T-cell (primary cell): ENCODE data around the gene GREM1. TPM values are rescaled to one million over a fixed set of nuclear protein-coding genes. Genes with fewer than 3 reads are reported as not detected.

Source experiments
- ATAC-seq, 4 experiments: fragments of 200-7000 bp in 3 of 4; fragments of 150-1000 bp in 1 of 4; cut with Tn5 transposase; replicated peaks in 1 of 4; 1 replicate in 3 of 4; 2 replicates in 1 of 4; pipeline ENCODE4 v1.10.0; 2021; ENCODE audit warnings: moderate library complexity in 3 of 4, mild to moderate bottlenecking in 2 of 4, moderate number of reproducible peaks in 1 of 4
- CTCF ChIA-PET, 2 donors: fragments of 300-600 bp; sonication (Branson Sonifier 250); formaldehyde crosslinking; loops; one replicate each; lab custom pipeline; 2022; ENCODE audit warnings: antibody characterized with exemption in 2 of 2; lab: Charles Lee
- POLR2A ChIA-PET, 2 donors: fragments of 300-600 bp; sonication (Branson Sonifier 250); formaldehyde crosslinking; loops; one replicate each; lab custom pipeline; 2022; ENCODE audit warnings: antibody characterized with exemption in 2 of 2; lab: Charles Lee
- DNase-seq, 35 experiments: peaks; one replicate each; pipeline versions ENCODE4 v3.0.0 to v3.0.0-alpha.2; 2013 to 2023
- H3K27ac ChIP-seq: one replicate; pipeline ENCODE4 v1.5.1; 2013; ENCODE audit warnings: low read length
- H3K27me3 ChIP-seq, 2 experiments: replicated peaks in 1 of 2; 1 replicate in 1 of 2; 2 replicates in 1 of 2; pipeline versions ENCODE4 v1.6.1 to v1.7.0; 2013; ENCODE audit warnings: low read length in 1 of 2, mixed read lengths in 1 of 2; ENCODE audit not compliant: control insufficient read depth in 2 of 2, insufficient read depth in 2 of 2; ENCODE audit errors: extremely low read depth in 1 of 2
- H3K36me3 ChIP-seq, 2 donors: 1 replicate in 1 of 2; 2 replicates in 1 of 2; pipeline versions ENCODE4 v1.6.1 to v1.7.0; 2013; ENCODE audit warnings: low read length in 1 of 2; ENCODE audit not compliant: control insufficient read depth in 2 of 2, insufficient read depth in 1 of 2; ENCODE audit errors: extremely low read depth in 1 of 2
- H3K4me1 ChIP-seq, 2 experiments: 1 replicate in 1 of 2; 2 replicates in 1 of 2; pipeline versions ENCODE4 v1.6.1 to v1.7.0; 2013; ENCODE audit warnings: low read length in 2 of 2, mixed read lengths in 1 of 2; ENCODE audit not compliant: insufficient read depth in 2 of 2, control insufficient read depth in 1 of 2; ENCODE audit errors: extremely low read depth in 1 of 2
- H3K4me3 ChIP-seq, 2 donors: 1 replicate in 1 of 2; 2 replicates in 1 of 2; pipeline versions ENCODE4 v1.5.1 to v1.7.0; 2013; ENCODE audit warnings: mild to moderate bottlenecking in 2 of 2, low read length in 1 of 2, moderate library complexity in 1 of 2; ENCODE audit not compliant: control insufficient read depth in 1 of 2; ENCODE audit errors: extremely low read depth in 1 of 2
- H3K9me3 ChIP-seq: 2 replicates; pipeline ENCODE4 v1.7.0; 2013
- H3K27ac Mint-ChIP-seq, 2 donors: one replicate each; pipeline ENCODE4 v1.8.0; 2020 to 2021; ENCODE audit warnings: mild to moderate bottlenecking in 2 of 2, mixed read lengths in 2 of 2
- H3K27me3 Mint-ChIP-seq, 2 donors: one replicate each; pipeline ENCODE4 v1.8.0; 2021 to 2022; ENCODE audit warnings: mixed read lengths in 2 of 2
- H3K36me3 Mint-ChIP-seq: one replicate; pipeline ENCODE4 v1.8.0; 2021; ENCODE audit warnings: mixed read lengths
- H3K4me1 Mint-ChIP-seq, 3 donors: one replicate each; pipeline ENCODE4 v1.8.0; 2020 to 2022; ENCODE audit warnings: mixed read lengths in 3 of 3, mild to moderate bottlenecking in 1 of 3
- H3K4me3 Mint-ChIP-seq, 3 donors: one replicate each; pipeline ENCODE4 v1.8.0; 2020 to 2022; ENCODE audit warnings: mild to moderate bottlenecking in 3 of 3, mixed read lengths in 3 of 3, moderate library complexity in 3 of 3
- H3K9me3 Mint-ChIP-seq, 3 donors: one replicate each; pipeline ENCODE4 v1.8.0; 2020 to 2022; ENCODE audit warnings: mixed read lengths in 3 of 3
- WGBS: methylation state at CpG from one replicate; pipeline ENCODE4 v1.1.5; 2013; ENCODE audit warnings: missing lambda C conversion rate; ENCODE audit not compliant: insufficient coverage; 5-methylcytosine and 5-hydroxymethylcytosine counted together
- total RNA-seq, 35 experiments: library from RNA in 6 of 35; stranded (reverse) in 6 of 35; fragments of 120-200 nt in 1 of 35; gene quantifications; one replicate each; pipeline versions ENCODE4 v1.2.1 to v1.2.4 and lab custom pipeline; 2013 to 2026

GREM1 gene
- total RNA-seq, 5 donors from 2014 or later (not counting 1 experiment from before 2014, with no cell fraction given): 0.60 to 1.0 (median 0.64) TPM; not detected in 2

DNA sequence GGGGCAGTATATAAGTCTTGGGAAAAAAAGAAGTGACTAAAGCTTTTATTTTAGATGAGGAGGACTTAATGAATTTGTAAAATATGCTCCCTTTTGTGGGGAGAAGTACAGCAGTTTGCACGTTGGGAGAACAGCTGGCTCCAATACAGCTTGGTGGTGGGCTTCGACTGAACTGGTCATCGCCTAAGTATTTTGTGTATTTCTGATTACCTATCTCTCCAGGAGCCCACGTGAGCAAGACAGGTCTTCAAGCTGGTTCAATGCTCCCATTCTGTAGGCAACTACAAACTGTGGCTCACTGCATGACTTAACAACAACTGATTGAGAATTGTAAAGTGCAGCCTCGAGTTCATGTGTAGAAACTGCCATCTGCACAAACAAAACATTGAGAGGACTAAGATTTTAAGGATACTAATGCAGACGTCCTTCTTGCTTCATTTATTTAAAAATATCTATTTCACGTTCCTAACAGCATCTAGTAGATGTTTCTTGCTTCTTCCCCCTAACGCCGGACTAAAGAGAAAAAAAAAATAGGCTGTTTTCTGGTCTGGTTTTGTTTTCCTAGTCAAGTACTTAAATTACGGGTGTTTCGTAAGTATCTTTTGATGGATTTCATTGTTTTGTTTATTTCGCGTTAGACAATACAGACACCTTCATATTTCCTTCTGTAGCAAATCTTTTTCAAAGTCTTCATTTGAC, 1.4 kb upstream of the GREM1 start:
- H3K4me3 ChIP-seq: no peak overlapping the region

GRCh38 chr15:32716915-32717425, 834 bp upstream of the GREM1 start:
- H3K27ac Mint-ChIP-seq: no peak overlapping the region

More for the DNA sequence above, 1.4 kb upstream of the GREM1 start:
- Mint-ChIP-seq H3K9me3 (no peaks in the 10 kb centered on the region), H3K4me3 (peak overlapping the region in 1 of 3 donors; percentile 55), H3K36me3 (no peaks in the 10 kb centered on the region), H3K27me3 (peaks cover 56 to 63% of the 10 kb centered on the region in 2 donors), H3K27ac (no peak overlapping the region), H3K4me1 (peaks cover 23 to 28% (median 24%) of the 10 kb centered on the region in 3 donors)
- H3K36me3 ChIP-seq: no peaks in the 10 kb centered on the region
- POLR2A ChIA-PET: no interaction called here
- WGBS: 15% methylated on average over 4 of the region's 13 CpGs
- ATAC-seq (no peak), DNase-seq (no peak)
- peaks cover 32 to 34% of the 10 kb centered on the region in 2 experiments for H3K27me3 ChIP-seq
- H3K4me1 ChIP-seq: peaks cover 0 to 14% of the 10 kb centered on the region in 2 experiments
- no peak overlapping the region for H3K27ac ChIP-seq
- no peaks in the 10 kb centered on the region for H3K9me3 ChIP-seq
- CTCF ChIA-PET: no interaction called here

DNA sequence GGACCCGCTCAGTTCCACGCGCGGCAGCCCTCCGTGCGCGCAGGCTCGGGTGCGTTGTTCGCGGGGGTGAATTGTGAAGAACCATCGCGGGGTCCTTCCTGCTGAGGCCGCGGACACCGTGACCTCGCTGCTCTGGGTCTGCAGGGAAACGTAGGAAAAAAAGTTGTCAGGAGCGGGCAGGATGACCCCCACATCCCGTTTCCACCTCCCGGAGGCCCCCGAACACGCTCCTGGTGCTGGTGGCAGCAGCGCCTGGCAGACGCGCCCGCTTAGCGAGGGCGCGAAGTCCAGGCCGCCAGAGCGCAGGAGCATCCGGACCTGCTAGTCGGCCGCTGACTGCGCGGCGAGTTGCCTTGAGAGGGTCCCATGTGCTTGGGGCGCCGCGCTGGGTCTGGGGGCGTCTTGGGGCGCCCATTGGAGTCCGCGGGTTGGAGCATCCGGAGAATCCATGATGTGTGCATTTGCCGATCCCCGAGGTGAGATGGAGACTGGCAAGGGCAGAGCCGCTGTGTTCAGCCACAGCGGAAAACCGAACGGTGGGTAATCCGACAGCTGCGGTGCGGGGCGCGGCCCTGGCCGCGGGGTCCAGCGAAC, 520 bp downstream of the GREM1 start:
- H3K36me3 Mint-ChIP-seq: no peaks in the 10 kb centered on the region
- peaks cover 23 to 28% (median 24%) of the 10 kb centered on the region in 3 donors for H3K4me1 Mint-ChIP-seq
- H3K4me3 Mint-ChIP-seq: peak overlapping the region in 2 of 3 donors; percentile 43 to 61
- Histone ChIP-seq H3K9me3 (no peaks in the 10 kb centered on the region), H3K36me3 (no peaks in the 10 kb centered on the region), H3K4me3 (no peak overlapping the region), H3K27ac (no peak overlapping the region), H3K27me3 (peaks cover 31 to 32% of the 10 kb centered on the region in 2 experiments), H3K4me1 (peaks cover 0 to 14% of the 10 kb centered on the region in 2 experiments)
- CTCF ChIA-PET: no interaction called here
- ATAC-seq (no peak), DNase-seq (no peak)
- WGBS: 6% methylated on average over 60 of the region's 60 CpGs
- no peak overlapping the region for H3K27ac Mint-ChIP-seq
- POLR2A ChIA-PET: no interaction called here
- peaks cover 57 to 61% of the 10 kb centered on the region in 2 donors for H3K27me3 Mint-ChIP-seq
- H3K9me3 Mint-ChIP-seq: no peaks in the 10 kb centered on the region

More at GRCh38 chr15:32716915-32717425, 834 bp upstream of the GREM1 start:
- ATAC-seq (no peak), DNase-seq (no peak)
- no peaks in the 10 kb centered on the region for H3K9me3 ChIP-seq
- CTCF ChIA-PET: no interaction called here
- 4% methylated on average over 7 of the region's 21 CpGs for WGBS
- Mint-ChIP-seq H3K27me3 (peaks cover 50 to 61% of the 10 kb centered on the region in 2 donors), H3K4me1 (peaks cover 23 to 28% (median 24%) of the 10 kb centered on the region in 3 donors), H3K4me3 (peak overlapping the region in 1 of 3 donors; percentile 55), H3K36me3 (no peaks in the 10 kb centered on the region), H3K9me3 (no peaks in the 10 kb centered on the region)
- H3K36me3 ChIP-seq: no peaks in the 10 kb centered on the region
- no peak overlapping the region for H3K27ac ChIP-seq
- peaks cover 0 to 14% of the 10 kb centered on the region in 2 experiments for H3K4me1 ChIP-seq
- POLR2A ChIA-PET: no interaction called here
- peaks cover 32 to 34% of the 10 kb centered on the region in 2 experiments for H3K27me3 ChIP-seq
- H3K4me3 ChIP-seq: no peak overlapping the region

DNA sequence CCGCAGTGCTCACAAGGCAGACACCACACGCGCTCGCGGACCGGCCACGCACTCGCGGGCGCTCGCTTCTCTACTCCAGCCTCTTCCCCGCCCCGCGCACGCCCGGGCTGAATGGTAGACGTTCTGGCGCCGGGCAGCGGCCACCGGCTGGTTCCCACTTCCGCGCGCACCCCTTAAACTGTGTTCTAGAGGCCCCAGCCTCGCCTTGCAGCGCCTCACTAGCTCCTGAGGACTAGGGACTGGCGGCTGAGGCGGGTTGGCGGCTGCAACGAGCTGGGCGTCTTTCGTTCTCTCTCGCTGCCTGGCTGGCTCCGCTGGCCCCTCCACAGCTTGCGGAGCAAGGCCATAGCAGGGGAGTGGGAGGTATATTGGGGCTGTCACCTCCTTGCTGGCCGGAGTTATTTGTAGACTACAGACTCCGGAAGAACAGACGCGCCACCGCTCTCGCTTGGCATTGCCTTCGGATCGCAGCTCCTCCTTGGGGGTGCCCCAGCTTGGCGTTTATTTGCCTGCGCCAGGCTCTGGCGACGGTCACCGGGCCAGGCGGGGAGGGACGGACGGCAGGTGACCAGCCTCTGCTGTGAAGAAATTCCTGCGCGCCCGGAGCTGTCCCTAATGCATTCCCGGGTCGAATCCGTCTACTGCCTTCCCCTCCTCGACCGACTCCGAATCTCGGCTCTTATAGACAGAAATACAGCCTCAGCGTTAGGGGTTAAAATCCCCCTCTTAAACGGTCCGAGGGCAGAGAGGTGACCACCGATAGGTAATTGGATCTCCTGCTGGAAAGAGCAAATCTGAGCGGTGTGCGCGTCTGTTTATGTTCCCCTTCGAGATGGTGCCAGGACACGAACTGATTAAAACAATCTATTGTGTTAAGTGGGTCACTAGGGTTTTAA, 1.3 kb downstream of the GREM1 start:
- H3K36me3 ChIP-seq: no peaks in the 10 kb centered on the region
- peaks cover 27 to 32% of the 10 kb centered on the region in 2 experiments for H3K27me3 ChIP-seq
- 10% methylated on average over 63 of the region's 70 CpGs for WGBS
- Mint-ChIP-seq H3K27ac (no peak overlapping the region), H3K4me3 (peak overlapping the region in 2 of 3 donors; percentile 43 to 61), H3K4me1 (peaks cover 23 to 28% (median 24%) of the 10 kb centered on the region in 3 donors), H3K27me3 (peaks cover 50 to 60% of the 10 kb centered on the region in 2 donors), H3K9me3 (no peaks in the 10 kb centered on the region), H3K36me3 (no peaks in the 10 kb centered on the region)
- H3K4me1 ChIP-seq: peaks cover 0 to 14% of the 10 kb centered on the region in 2 experiments
- H3K4me3 ChIP-seq: no peak overlapping the region
- CTCF ChIA-PET: no interaction called here
- no peak overlapping the region for H3K27ac ChIP-seq
- H3K9me3 ChIP-seq: no peaks in the 10 kb centered on the region
- no peak for ATAC-seq
- no peak for DNase-seq
- POLR2A ChIA-PET: no interaction called here

DNA sequence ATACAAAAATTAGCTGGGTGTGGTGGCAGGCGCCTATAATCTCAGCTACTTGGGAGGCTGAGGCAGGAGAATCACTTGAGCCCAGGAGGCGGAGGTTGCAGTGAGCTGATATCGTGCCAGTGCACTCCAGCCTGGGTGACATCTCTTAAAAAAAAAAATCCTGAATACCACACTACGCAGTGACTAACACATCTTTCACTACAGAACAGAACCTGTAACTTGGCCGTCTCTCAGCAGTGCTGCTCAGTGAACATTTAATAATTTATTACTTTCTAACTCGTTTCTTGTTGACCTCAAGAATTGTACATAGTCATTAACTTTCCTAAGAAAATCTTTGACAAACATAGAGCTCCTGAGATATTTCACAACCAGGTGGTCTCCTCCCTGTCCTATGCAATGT, 3.8 kb downstream of the GREM1 start:
- Mint-ChIP-seq H3K4me1 (peaks cover 20 to 21% (median 21%) of the 10 kb centered on the region in 3 donors), H3K27ac (no peak overlapping the region), H3K36me3 (no peaks in the 10 kb centered on the region), H3K27me3 (peaks cover 59 to 69% of the 10 kb centered on the region in 2 donors), H3K4me3 (no peak overlapping the region), H3K9me3 (peaks cover 3 to 5% (median 4%) of the 10 kb centered on the region in 3 donors)
- POLR2A ChIA-PET: no interaction called here
- H3K4me3 ChIP-seq: no peak overlapping the region
- H3K4me1 ChIP-seq: peaks cover 0 to 14% of the 10 kb centered on the region in 2 experiments
- CTCF ChIA-PET: no interaction called here
- no peaks in the 10 kb centered on the region for H3K9me3 ChIP-seq
- no peaks in the 10 kb centered on the region for H3K36me3 ChIP-seq
- no peak for DNase-seq
- H3K27ac ChIP-seq: no peak overlapping the region
- no peak for ATAC-seq
- H3K27me3 ChIP-seq: peaks cover 14 to 30% of the 10 kb centered on the region in 2 experiments
- 81% methylated on average over 5 of the region's 6 CpGs for WGBS

DNA sequence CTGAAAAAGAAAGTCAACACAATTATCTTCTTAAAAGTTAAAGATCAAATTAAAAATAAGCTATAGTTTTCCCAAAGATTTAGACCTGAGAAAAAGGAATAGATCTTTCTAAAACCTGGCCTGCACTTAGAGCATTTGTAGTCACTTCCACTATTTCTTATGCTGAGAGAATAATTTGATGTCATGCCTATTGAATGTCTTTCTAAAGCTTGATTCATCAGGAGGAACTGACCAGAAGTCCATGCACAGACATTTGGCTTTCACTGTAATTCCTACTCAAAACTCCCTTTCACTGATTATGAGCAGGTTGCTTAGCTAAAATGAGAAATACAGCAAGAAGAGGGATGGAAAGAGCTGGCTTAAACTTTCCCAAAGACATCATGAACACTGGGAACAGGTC, 4.3 kb downstream of the GREM1 start:
- H3K9me3 Mint-ChIP-seq: peaks cover 3 to 5% (median 4%) of the 10 kb centered on the region in 3 donors
- H3K27me3 Mint-ChIP-seq: peaks cover 56 to 66% of the 10 kb centered on the region in 2 donors
- no peak overlapping the region for H3K27ac ChIP-seq
- H3K36me3 ChIP-seq: no peaks in the 10 kb centered on the region
- no peaks in the 10 kb centered on the region for H3K9me3 ChIP-seq
- ATAC-seq (no peak), DNase-seq (no peak)
- no peak overlapping the region for H3K4me3 Mint-ChIP-seq
- peaks cover 0 to 14% of the 10 kb centered on the region in 2 experiments for H3K4me1 ChIP-seq
- CTCF ChIA-PET: no interaction called here
- H3K27ac Mint-ChIP-seq: no peak overlapping the region
- H3K4me3 ChIP-seq: no peak overlapping the region
- no peaks in the 10 kb centered on the region for H3K36me3 Mint-ChIP-seq
- POLR2A ChIA-PET: no interaction called here
- H3K4me1 Mint-ChIP-seq: peaks cover 14 to 15% (median 15%) of the 10 kb centered on the region in 3 donors
- H3K27me3 ChIP-seq: peaks cover 11 to 28% of the 10 kb centered on the region in 2 experiments
